Measurements from ENCODE around the gene NOTUM.

- TF ChIP-seq, protein P1, sequence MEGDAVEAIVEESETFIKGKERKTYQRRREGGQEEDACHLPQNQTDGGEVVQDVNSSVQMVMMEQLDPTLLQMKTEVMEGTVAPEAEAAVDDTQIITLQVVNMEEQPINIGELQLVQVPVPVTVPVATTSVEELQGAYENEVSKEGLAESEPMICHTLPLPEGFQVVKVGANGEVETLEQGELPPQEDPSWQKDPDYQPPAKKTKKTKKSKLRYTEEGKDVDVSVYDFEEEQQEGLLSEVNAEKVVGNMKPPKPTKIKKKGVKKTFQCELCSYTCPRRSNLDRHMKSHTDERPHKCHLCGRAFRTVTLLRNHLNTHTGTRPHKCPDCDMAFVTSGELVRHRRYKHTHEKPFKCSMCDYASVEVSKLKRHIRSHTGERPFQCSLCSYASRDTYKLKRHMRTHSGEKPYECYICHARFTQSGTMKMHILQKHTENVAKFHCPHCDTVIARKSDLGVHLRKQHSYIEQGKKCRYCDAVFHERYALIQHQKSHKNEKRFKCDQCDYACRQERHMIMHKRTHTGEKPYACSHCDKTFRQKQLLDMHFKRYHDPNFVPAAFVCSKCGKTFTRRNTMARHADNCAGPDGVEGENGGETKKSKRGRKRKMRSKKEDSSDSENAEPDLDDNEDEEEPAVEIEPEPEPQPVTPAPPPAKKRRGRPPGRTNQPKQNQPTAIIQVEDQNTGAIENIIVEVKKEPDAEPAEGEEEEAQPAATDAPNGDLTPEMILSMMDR (conservative IDR thresholded peaks at IDR 0.05): no peak
- no peak for TF ChIP-seq EZH2 (IDR thresholded peaks at IDR 0.05; ENCODE audit: low read depth)
Observed at GRCh38 chr17:81934098-81934757, 26.8 kb downstream of the NOTUM start.

Measured in PC-9 (cell line).